Cerebellar nuclear complex (tissue), 1 donor: Measurements from ENCODE around the gene TMEM11.
"Not testable (repeated sequence)": the region's sequence is repeated elsewhere in the genome, so short reads cannot be mapped to it uniquely, and the experiment has no call there.

ENCODE experiments used
- DNase-seq, 2 experiments: peaks; one replicate each; lab custom pipeline; 2025; lab: John Stamatoyannopoulos, UW

TMEM11 gene

GRCh38 chr17:21212826-21213637 lies 929 bp downstream of the TMEM11 start:
- no peak for DNase-seq

- DNase-seq = no peak
Measured at GRCh38 chr17:21211825-21212479, 2.0 kb downstream of the TMEM11 start.

GRCh38 chr17:21210411-21211076 lies 3.4 kb downstream of the TMEM11 start:
- DNase-seq = no peak

- DNase-seq = no peak
Measured at GRCh38 chr17:21209511-21210175, 4.3 kb downstream of the TMEM11 start.

- DNase-seq = no peak
Measured at GRCh38 chr17:21208352-21208751, 5.6 kb downstream of the TMEM11 start.

GRCh38 chr17:21204935-21205334 lies 9.0 kb downstream of the TMEM11 start:
- DNase-seq = no peak

- no peak for DNase-seq
Measured at GRCh38 chr17:21202512-21202911, 11.4 kb downstream of the TMEM11 start.

- no peak for DNase-seq
Measured at GRCh38 chr17:21201874-21202273, 12.1 kb downstream of the TMEM11 start.

- no peak for DNase-seq
Measured at GRCh38 chr17:21201298-21201595, 12.7 kb downstream of the TMEM11 start.

- peak; percentile 37 to 38 for DNase-seq
Measured at GRCh38 chr17:21200590-21201297, 13.2 kb downstream of the TMEM11 start.

- no peak for DNase-seq
Measured at GRCh38 chr17:21199856-21200255, 14.1 kb downstream of the TMEM11 start.

- no peak for DNase-seq
Measured at GRCh38 chr17:21199311-21199710, 14.7 kb downstream of the TMEM11 start.

GRCh38 chr17:21198411-21198810 lies 15.6 kb downstream of the TMEM11 start:
- no peak for DNase-seq

- no peak for DNase-seq
Measured at GRCh38 chr17:21196126-21196525, 17.8 kb downstream of the TMEM11 start.

- no peak for DNase-seq
Measured at GRCh38 chr17:21194703-21195102, 19.3 kb downstream of the TMEM11 start.

GRCh38 chr17:21194226-21194625 lies 19.7 kb downstream of the TMEM11 start:
- no peak for DNase-seq

GRCh38 chr17:21193031-21193430 lies 20.9 kb downstream of the TMEM11 start:
- DNase-seq = no peak

GRCh38 chr17:21192414-21192813 lies 21.5 kb downstream of the TMEM11 start:
- not testable (repeated sequence) for DNase-seq

- no peak for DNase-seq
Measured at GRCh38 chr17:21191698-21192097, 22.3 kb downstream of the TMEM11 start.

GRCh38 chr17:21190078-21190477 lies 23.9 kb downstream of the TMEM11 start:
- no peak for DNase-seq

GRCh38 chr17:21189361-21189760 lies 24.6 kb downstream of the TMEM11 start:
- DNase-seq = no peak
